H9 (cell line): ENCODE results near the gene NKD1. TPM values are rescaled to one million over a fixed set of nuclear protein-coding genes. Genes with fewer than 3 reads are reported as not detected.

ENCODE experiments used
- DNase-seq: peaks from one replicate; pipeline ENCODE4 v3.0.0-alpha.2; 2017
- H2AFZ ChIP-seq: one replicate; pipeline ENCODE4 v1.6.1; 2013; ENCODE audit warnings: mild to moderate bottlenecking, low read length, control low read depth, moderate library complexity
- H2AK5ac ChIP-seq: 2 replicates; pipeline ENCODE4 v1.6.1; 2013; ENCODE audit warnings: low read length, control low read depth, mixed read lengths; ENCODE audit not compliant: insufficient read length
- H2BK120ac ChIP-seq: one replicate; pipeline ENCODE4 v1.6.1; 2013; ENCODE audit warnings: low read depth, mild to moderate bottlenecking, low read length, control low read depth, inconsistent platforms; ENCODE audit not compliant: poor library complexity, severe bottlenecking
- H2BK12ac ChIP-seq: 2 replicates; pipeline ENCODE4 v1.6.1; 2013; ENCODE audit warnings: low read length, control low read depth, mixed read lengths, low read depth; ENCODE audit not compliant: insufficient read length
- H2BK15ac ChIP-seq: 2 replicates; pipeline ENCODE4 v1.6.1; 2013; ENCODE audit warnings: low read depth, low read length, control low read depth
- H2BK20ac ChIP-seq: one replicate; pipeline ENCODE4 v1.6.1; 2013; ENCODE audit warnings: low read depth, mild to moderate bottlenecking, low read length, control low read depth, inconsistent platforms; ENCODE audit not compliant: poor library complexity, severe bottlenecking
- H2BK5ac ChIP-seq: 2 replicates; pipeline ENCODE4 v1.6.1; 2013; ENCODE audit warnings: low read length, control low read depth, mixed read lengths; ENCODE audit not compliant: insufficient read length
- H3K14ac ChIP-seq: 2 replicates; pipeline ENCODE4 v1.6.1; 2013; ENCODE audit warnings: low read length, control low read depth; ENCODE audit not compliant: insufficient read depth
- H3K18ac ChIP-seq: 2 replicates; pipeline ENCODE4 v1.6.1; 2013; ENCODE audit warnings: low read depth, mild to moderate bottlenecking, mixed read lengths, low read length, control low read depth; ENCODE audit not compliant: insufficient read length
- H3K23ac ChIP-seq: 2 replicates; pipeline ENCODE4 v1.6.1; 2013; ENCODE audit warnings: low read length, control low read depth, mixed read lengths, low read depth; ENCODE audit not compliant: insufficient read length
- H3K23me2 ChIP-seq: 2 replicates; pipeline ENCODE4 v1.6.1; 2013; ENCODE audit warnings: low read depth, mild to moderate bottlenecking, mixed read lengths, low read length, control low read depth; ENCODE audit not compliant: insufficient read length, poor library complexity, severe bottlenecking
- H3K27ac ChIP-seq: 2 replicates; pipeline ENCODE4 v1.5.1; 2013; ENCODE audit warnings: low read length, control low read depth, mixed read lengths, low read depth; ENCODE audit not compliant: insufficient read length
- H3K27me3 ChIP-seq: 2 replicates; pipeline ENCODE4 v1.6.1; 2013; ENCODE audit warnings: low read length, control low read depth, inconsistent platforms; ENCODE audit not compliant: insufficient read depth
- H3K4ac ChIP-seq: 2 replicates; pipeline ENCODE4 v1.6.1; 2013; ENCODE audit warnings: low read depth, mild to moderate bottlenecking, control low read depth, inconsistent platforms, low read length, moderate library complexity
- H3K4me1 ChIP-seq: 2 replicates; pipeline ENCODE4 v1.6.1; 2013; ENCODE audit warnings: low read length, control low read depth, inconsistent platforms; ENCODE audit not compliant: insufficient read depth
- H3K4me2 ChIP-seq: 2 replicates; pipeline ENCODE4 v1.6.1; 2013; ENCODE audit warnings: low read length, control low read depth, mixed read lengths; ENCODE audit not compliant: insufficient read length, insufficient read depth
- H3K56ac ChIP-seq: 2 replicates; pipeline ENCODE4 v1.6.1; 2013; ENCODE audit warnings: low read depth, mild to moderate bottlenecking, mixed read lengths, low read length, control low read depth; ENCODE audit not compliant: insufficient read length
- H3K79me1 ChIP-seq: 2 replicates; pipeline ENCODE4 v1.6.1; 2013; ENCODE audit warnings: low read depth, mild to moderate bottlenecking, moderate library complexity, low read length, control low read depth, inconsistent platforms; ENCODE audit not compliant: insufficient read depth, poor library complexity, severe bottlenecking
- H3K79me2 ChIP-seq: 2 replicates; pipeline ENCODE4 v1.6.1; 2013; ENCODE audit warnings: low read length, control low read depth, inconsistent platforms; ENCODE audit not compliant: insufficient read depth
- H3K9ac ChIP-seq: 2 replicates; pipeline ENCODE4 v1.6.1; 2013; ENCODE audit warnings: low read length, control low read depth, mixed read lengths; ENCODE audit not compliant: insufficient read length; ENCODE audit errors: extremely low read depth
- H3K9me3 ChIP-seq: one replicate; pipeline ENCODE4 v1.6.1; 2013; ENCODE audit warnings: low read depth, low read length, inconsistent platforms; ENCODE audit not compliant: control insufficient read depth
- H3T11ph ChIP-seq: one replicate; pipeline ENCODE4 v1.6.1; 2013; ENCODE audit warnings: mild to moderate bottlenecking, low read length, control low read depth, inconsistent platforms
- H4K20me1 ChIP-seq: one replicate; pipeline ENCODE4 v1.6.1; 2013; ENCODE audit not compliant: control insufficient read depth, insufficient read length, insufficient read depth
- H4K5ac ChIP-seq: 2 replicates; pipeline ENCODE4 v1.6.1; 2013; ENCODE audit warnings: low read depth, mild to moderate bottlenecking, mixed read lengths, low read length, control low read depth; ENCODE audit not compliant: insufficient read length
- H4K8ac ChIP-seq: replicated peaks from 2 replicates; pipeline ENCODE4 v1.6.1; 2013; ENCODE audit warnings: low read length, control low read depth, mixed read lengths, low read depth; ENCODE audit not compliant: insufficient read length
- H4K91ac ChIP-seq: 2 replicates; pipeline ENCODE4 v1.6.1; 2013; ENCODE audit warnings: low read depth, mild to moderate bottlenecking, moderate library complexity, mixed read lengths, low read length, control low read depth; ENCODE audit not compliant: insufficient read length
- H3K27ac Mint-ChIP-seq, 3 experiments: 2 replicates in 2 of 3; 3 replicates in 1 of 3; pipeline ENCODE4 v1.8.0; 2020 to 2021; ENCODE audit warnings: mixed read lengths in 3 of 3, mild to moderate bottlenecking in 1 of 3, moderate library complexity in 1 of 3
- H3K27me3 Mint-ChIP-seq: 2 replicates; pipeline ENCODE4 v1.8.0; 2021; ENCODE audit warnings: low read depth, mild to moderate bottlenecking, moderate library complexity, mixed read lengths
- H3K36me3 Mint-ChIP-seq, 3 experiments: 2 replicates in 2 of 3; 3 replicates in 1 of 3; pipeline ENCODE4 v1.8.0; 2020 to 2021; ENCODE audit warnings: low read depth in 3 of 3, mixed read lengths in 3 of 3; ENCODE audit not compliant: insufficient read depth in 1 of 3
- H3K4me1 Mint-ChIP-seq, 2 experiments: 2 replicates each; pipeline ENCODE4 v1.8.0; 2020; ENCODE audit warnings: mixed read lengths in 2 of 2
- H3K4me3 Mint-ChIP-seq, 2 experiments: 2 replicates in 1 of 2; 3 replicates in 1 of 2; pipeline ENCODE4 v1.8.0; 2020 to 2021; ENCODE audit warnings: mild to moderate bottlenecking in 2 of 2, mixed read lengths in 2 of 2, moderate library complexity in 1 of 2
- H3K9me3 Mint-ChIP-seq, 2 experiments: 2 replicates in 1 of 2; 3 replicates in 1 of 2; pipeline ENCODE4 v1.8.0; 2020; ENCODE audit warnings: mild to moderate bottlenecking in 2 of 2, mixed read lengths in 2 of 2, moderate library complexity in 1 of 2
- CTCF ChIP-seq: fragments of 200-600 bp; sonication (generic); conservative IDR thresholded peaks from 3 replicates; pipeline ENCODE4 v1.8.0; 2021; ENCODE audit warnings: antibody characterized with exemption, mild to moderate bottlenecking
- total RNA-seq: library from RNA; stranded (reverse); gene quantifications from 2 replicates; pipeline ENCODE4 v1.2.1, GENCODE V29; 2021

NKD1 gene
- total RNA-seq, 1 experiment from 2014 or later, result 1.9 TPM

GRCh38 chr16:50574745-50575136 is 26.5 kb downstream of the NKD1 start:
- H3K9me3 ChIP-seq, result no peaks in the 10 kb centered on the region

More at GRCh38 chr16:50574745-50575136, 26.5 kb downstream of the NKD1 start:
- H2BK120ac ChIP-seq, result no peak overlapping the region
- no peak overlapping the region for H4K8ac ChIP-seq
- H3K4me3 Mint-ChIP-seq, result no peak overlapping the region
- no peak for TF ChIP-seq CTCF
- H3K4me1 Mint-ChIP-seq, result peaks cover 13 to 20% of the 10 kb centered on the region in 2 experiments
- H2AK5ac ChIP-seq, result no peak overlapping the region
- H3K14ac ChIP-seq, result no peak overlapping the region
- H3K56ac ChIP-seq, result no peak overlapping the region
- H3K4me1 ChIP-seq, result peaks cover 3% of the 10 kb centered on the region; the same call in 1 of the 2 replicates
- no peak overlapping the region for H3K4me2 ChIP-seq
- no peak for DNase-seq
- H3K36me3 Mint-ChIP-seq, result peaks cover 0 to 5% (median 3%) of the 10 kb centered on the region in 3 experiments; a peak in 2 of 7 replicates
- H3K79me1 ChIP-seq, result no peaks in the 10 kb centered on the region
- no peaks in the 10 kb centered on the region for H4K20me1 ChIP-seq
- no peak overlapping the region for H2BK20ac ChIP-seq
- no peaks in the 10 kb centered on the region for H3K23me2 ChIP-seq
- H2BK15ac ChIP-seq, result no peak overlapping the region
- no peak overlapping the region for H2BK12ac ChIP-seq
- no peak overlapping the region for H3K23ac ChIP-seq
- no peak overlapping the region for H3K4ac ChIP-seq
- no peak overlapping the region for H4K5ac ChIP-seq
- no peak overlapping the region for H3K18ac ChIP-seq
- no peaks in the 10 kb centered on the region for H3K27me3 ChIP-seq
- H3K27ac ChIP-seq, result no peak overlapping the region
- no peaks in the 10 kb centered on the region for H3K27me3 Mint-ChIP-seq
- no peak overlapping the region for H3T11ph ChIP-seq
- H2BK5ac ChIP-seq, result no peak overlapping the region
- H2AFZ ChIP-seq, result no peak overlapping the region
- H3K9me3 Mint-ChIP-seq, result no peaks in the 10 kb centered on the region
- no peaks in the 10 kb centered on the region for H3K79me2 ChIP-seq
- no peak overlapping the region for H3K27ac Mint-ChIP-seq
- H4K91ac ChIP-seq, result no peak overlapping the region
- H3K9ac ChIP-seq, result no peak overlapping the region
